ENCODE measurements around the gene SLC24A1.

DNA sequence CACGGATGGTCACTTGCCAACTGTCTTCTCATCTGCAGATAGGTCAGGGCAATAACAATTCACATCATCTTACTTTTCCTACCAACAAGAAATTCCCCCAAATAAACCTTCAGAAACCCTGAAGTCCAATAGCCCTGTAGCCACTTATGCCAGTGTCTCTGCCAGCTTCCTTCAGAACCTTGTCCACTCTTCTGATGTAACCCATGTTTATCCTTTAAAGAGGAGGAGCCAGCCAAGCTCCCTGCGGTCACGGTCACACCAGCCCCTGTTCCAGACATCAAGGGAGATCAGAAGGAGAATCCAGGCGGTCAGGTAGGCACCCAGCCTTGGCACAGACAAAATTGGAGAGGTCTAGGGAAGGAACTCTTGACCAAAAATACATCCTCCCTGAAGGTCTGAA, 23.7 kb downstream of the SLC24A1 start:
- TF ChIP-seq, protein P1, sequence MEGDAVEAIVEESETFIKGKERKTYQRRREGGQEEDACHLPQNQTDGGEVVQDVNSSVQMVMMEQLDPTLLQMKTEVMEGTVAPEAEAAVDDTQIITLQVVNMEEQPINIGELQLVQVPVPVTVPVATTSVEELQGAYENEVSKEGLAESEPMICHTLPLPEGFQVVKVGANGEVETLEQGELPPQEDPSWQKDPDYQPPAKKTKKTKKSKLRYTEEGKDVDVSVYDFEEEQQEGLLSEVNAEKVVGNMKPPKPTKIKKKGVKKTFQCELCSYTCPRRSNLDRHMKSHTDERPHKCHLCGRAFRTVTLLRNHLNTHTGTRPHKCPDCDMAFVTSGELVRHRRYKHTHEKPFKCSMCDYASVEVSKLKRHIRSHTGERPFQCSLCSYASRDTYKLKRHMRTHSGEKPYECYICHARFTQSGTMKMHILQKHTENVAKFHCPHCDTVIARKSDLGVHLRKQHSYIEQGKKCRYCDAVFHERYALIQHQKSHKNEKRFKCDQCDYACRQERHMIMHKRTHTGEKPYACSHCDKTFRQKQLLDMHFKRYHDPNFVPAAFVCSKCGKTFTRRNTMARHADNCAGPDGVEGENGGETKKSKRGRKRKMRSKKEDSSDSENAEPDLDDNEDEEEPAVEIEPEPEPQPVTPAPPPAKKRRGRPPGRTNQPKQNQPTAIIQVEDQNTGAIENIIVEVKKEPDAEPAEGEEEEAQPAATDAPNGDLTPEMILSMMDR (IDR thresholded peaks at IDR 0.05) = no peak
- TF ChIP-seq, protein P2, sequence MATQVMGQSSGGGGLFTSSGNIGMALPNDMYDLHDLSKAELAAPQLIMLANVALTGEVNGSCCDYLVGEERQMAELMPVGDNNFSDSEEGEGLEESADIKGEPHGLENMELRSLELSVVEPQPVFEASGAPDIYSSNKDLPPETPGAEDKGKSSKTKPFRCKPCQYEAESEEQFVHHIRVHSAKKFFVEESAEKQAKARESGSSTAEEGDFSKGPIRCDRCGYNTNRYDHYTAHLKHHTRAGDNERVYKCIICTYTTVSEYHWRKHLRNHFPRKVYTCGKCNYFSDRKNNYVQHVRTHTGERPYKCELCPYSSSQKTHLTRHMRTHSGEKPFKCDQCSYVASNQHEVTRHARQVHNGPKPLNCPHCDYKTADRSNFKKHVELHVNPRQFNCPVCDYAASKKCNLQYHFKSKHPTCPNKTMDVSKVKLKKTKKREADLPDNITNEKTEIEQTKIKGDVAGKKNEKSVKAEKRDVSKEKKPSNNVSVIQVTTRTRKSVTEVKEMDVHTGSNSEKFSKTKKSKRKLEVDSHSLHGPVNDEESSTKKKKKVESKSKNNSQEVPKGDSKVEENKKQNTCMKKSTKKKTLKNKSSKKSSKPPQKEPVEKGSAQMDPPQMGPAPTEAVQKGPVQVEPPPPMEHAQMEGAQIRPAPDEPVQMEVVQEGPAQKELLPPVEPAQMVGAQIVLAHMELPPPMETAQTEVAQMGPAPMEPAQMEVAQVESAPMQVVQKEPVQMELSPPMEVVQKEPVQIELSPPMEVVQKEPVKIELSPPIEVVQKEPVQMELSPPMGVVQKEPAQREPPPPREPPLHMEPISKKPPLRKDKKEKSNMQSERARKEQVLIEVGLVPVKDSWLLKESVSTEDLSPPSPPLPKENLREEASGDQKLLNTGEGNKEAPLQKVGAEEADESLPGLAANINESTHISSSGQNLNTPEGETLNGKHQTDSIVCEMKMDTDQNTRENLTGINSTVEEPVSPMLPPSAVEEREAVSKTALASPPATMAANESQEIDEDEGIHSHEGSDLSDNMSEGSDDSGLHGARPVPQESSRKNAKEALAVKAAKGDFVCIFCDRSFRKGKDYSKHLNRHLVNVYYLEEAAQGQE (IDR thresholded peaks at IDR 0.05; ENCODE audit: insufficient read depth in 1 of 2, low read depth in 2 of 2, low read length in 1 of 2) = no peak
- TF ChIP-seq TCF7L2 (IDR thresholded peaks at IDR 0.05; ENCODE audit: low read depth, low read length) (no peak), POLR2AphosphoS5 (IDR thresholded peaks at IDR 0.05; ENCODE audit: low read depth, low read length) (no peak), SIN3A (IDR thresholded peaks at IDR 0.05; ENCODE audit: borderline replicate concordance, insufficient read depth, low read depth, low read length) (no peak)

Measured in Panc1 (cell line).